ENCODE measurements around the gene SERPINH1. TPM values are rescaled to one million over a fixed set of nuclear protein-coding genes. Genes with fewer than 3 reads are reported as not detected.

The SERPINH1 gene
- total RNA-seq, 1 experiment from 2014 or later, result 58.8 TPM

- no peak overlapping the region for H3K27ac Mint-ChIP-seq (ENCODE audit: unreplicated experiment)
- intact Hi-C loops (cut with micrococcal nuclease; ENCODE audit: unreplicated experiment), result no loop called here
These were observed 6.7 kb downstream of the SERPINH1 start for GRCh38 chr11:75568616-75569219.

GRCh38 chr11:75570559-75571139 lies 8.6 kb downstream of the SERPINH1 start:
- no TSS peak for BruUV-seq (replicated peaks)
- H3K36me3 Mint-ChIP-seq (ENCODE audit: insufficient read depth, unreplicated experiment), result peaks cover 46% of the 10 kb centered on the region

More at GRCh38 chr11:75568616-75569219, 6.7 kb downstream of the SERPINH1 start:
- Mint-ChIP-seq H3K36me3 (ENCODE audit: insufficient read depth, unreplicated experiment) (peaks cover 57% of the 10 kb centered on the region), H3K9me3 (ENCODE audit: low read depth, unreplicated experiment) (no peaks in the 10 kb centered on the region), H3K27me3 (ENCODE audit: unreplicated experiment) (no peaks in the 10 kb centered on the region), H3K4me3 (ENCODE audit: low read depth, unreplicated experiment) (no peak overlapping the region), H3K4me1 (ENCODE audit: low read depth, unreplicated experiment) (peaks cover 5% of the 10 kb centered on the region)
- CTCF ChIA-PET, result no interaction called here
- TF ChIP-seq CTCF (IDR thresholded peaks at IDR 0.05; ENCODE audit: unreplicated experiment), result no peak
- no TSS peak for BruUV-seq (replicated peaks)
- no peak for DNase-seq

GRCh38 chr11:75571625-75572024 lies 9.6 kb downstream of the SERPINH1 start:
- CTCF ChIA-PET, result interaction anchor here (0.5 kb wide), 1 partner anchor 16 kb away, joined by 3 read pairs; no protein-coding TSS in a partner anchor
- H3K36me3 Mint-ChIP-seq (ENCODE audit: insufficient read depth, unreplicated experiment), result peaks cover 55% of the 10 kb centered on the region

More at GRCh38 chr11:75570559-75571139, 8.6 kb downstream of the SERPINH1 start:
- Mint-ChIP-seq H3K27me3 (ENCODE audit: unreplicated experiment) (no peaks in the 10 kb centered on the region), H3K4me1 (ENCODE audit: low read depth, unreplicated experiment) (peaks cover 3% of the 10 kb centered on the region), H3K4me3 (ENCODE audit: low read depth, unreplicated experiment) (no peak overlapping the region), H3K27ac (ENCODE audit: unreplicated experiment) (no peak overlapping the region), H3K9me3 (ENCODE audit: low read depth, unreplicated experiment) (no peaks in the 10 kb centered on the region)
- CTCF ChIA-PET, result no interaction called here
- no peak for TF ChIP-seq CTCF (IDR thresholded peaks at IDR 0.05; ENCODE audit: unreplicated experiment)
- no peak for DNase-seq
- intact Hi-C loops (cut with micrococcal nuclease; ENCODE audit: unreplicated experiment), result no loop called here

GRCh38 chr11:75572744-75573143 lies 10.7 kb downstream of the SERPINH1 start:
- no peak for DNase-seq
- Mint-ChIP-seq H3K27ac (ENCODE audit: unreplicated experiment) (no peak overlapping the region), H3K36me3 (ENCODE audit: insufficient read depth, unreplicated experiment) (peaks cover 52% of the 10 kb centered on the region), H3K4me1 (ENCODE audit: low read depth, unreplicated experiment) (peaks cover 16% of the 10 kb centered on the region), H3K9me3 (ENCODE audit: low read depth, unreplicated experiment) (no peaks in the 10 kb centered on the region), H3K4me3 (ENCODE audit: low read depth, unreplicated experiment) (no peak overlapping the region), H3K27me3 (ENCODE audit: unreplicated experiment) (no peaks in the 10 kb centered on the region)
- no TSS peak for BruUV-seq (replicated peaks)
- intact Hi-C loops (cut with micrococcal nuclease; ENCODE audit: unreplicated experiment), result no loop called here
- no peak for TF ChIP-seq CTCF (IDR thresholded peaks at IDR 0.05; ENCODE audit: unreplicated experiment)
- CTCF ChIA-PET, result no interaction called here

More at GRCh38 chr11:75571625-75572024, 9.6 kb downstream of the SERPINH1 start:
- Mint-ChIP-seq H3K4me3 (ENCODE audit: low read depth, unreplicated experiment) (no peak overlapping the region), H3K9me3 (ENCODE audit: low read depth, unreplicated experiment) (no peaks in the 10 kb centered on the region), H3K4me1 (ENCODE audit: low read depth, unreplicated experiment) (peaks cover 12% of the 10 kb centered on the region), H3K27ac (ENCODE audit: unreplicated experiment) (no peak overlapping the region), H3K27me3 (ENCODE audit: unreplicated experiment) (no peaks in the 10 kb centered on the region)
- TF ChIP-seq CTCF (IDR thresholded peaks at IDR 0.05; ENCODE audit: unreplicated experiment), result no peak
- intact Hi-C loops (cut with micrococcal nuclease; ENCODE audit: unreplicated experiment), result no loop called here
- DNase-seq, result no peak
- BruUV-seq (replicated peaks), result no TSS peak

All from Calu3 (cell line).